ENCODE data around the gene ATG9A. TPM values are rescaled to one million over a fixed set of nuclear protein-coding genes. Genes with fewer than 3 reads are reported as not detected.

ATG9A gene
- total and polyA plus RNA-seq, 9 of the 15 experiments (the other 6 are each of a cell fraction or from before 2014, with no cell fraction given) = 0.25 to 65.6 (median 23.4) TPM

- no peak for TF ChIP-seq HNRNPH1 (optimal IDR thresholded peaks at IDR 0.05; ENCODE audit: low read depth, low read length)
- TF ChIP-seq TFAM (CRISPR knock-in tag; conservative IDR thresholded peaks at IDR 0.05) = no peak
- TF ChIP-seq RBBP5 (IDR thresholded peaks at IDR 0.05; ENCODE audit: borderline replicate concordance, insufficient read depth, low read length, poor library complexity, severe bottlenecking) = peak; percentile 59
- no peak for TF ChIP-seq FOXO4 (CRISPR knock-in tag; IDR thresholded peaks at IDR 0.05)
- no peak for TF ChIP-seq MTA1 (IDR thresholded peaks at IDR 0.05; ENCODE audit: borderline replicate concordance)
- no peak for TF ChIP-seq STAG1 (CRISPR knock-in tag; IDR thresholded peaks at IDR 0.05; ENCODE audit: borderline replicate concordance)
- no peak for TF ChIP-seq ZNF77 (CRISPR knock-in tag; IDR thresholded peaks at IDR 0.05)
- peak; percentile 93 for TF ChIP-seq SMAD4 (CRISPR knock-in tag; conservative IDR thresholded peaks at IDR 0.05)
- peak; percentile 65; the same call in 1 of the 2 replicates for TF ChIP-seq GATAD2B (IDR thresholded peaks at IDR 0.05; ENCODE audit: borderline replicate concordance)
- TF ChIP-seq TAF1 (IDR thresholded peaks at IDR 0.05; ENCODE audit: control insufficient read depth, extremely low read depth, insufficient read depth, low read length, severe bottlenecking) = peak; percentile 88
- TF ChIP-seq PKNOX1 (IDR thresholded peaks at IDR 0.05) = peak; percentile 100
- no peak for TF ChIP-seq BRCA1 (IDR thresholded peaks at IDR 0.05)
- TF ChIP-seq BRCA1 (CRISPR knock-in tag; IDR thresholded peaks at IDR 0.05) = no peak
- peak; percentile 68; the same call in 1 of the 2 replicates for TF ChIP-seq ZKSCAN8 (CRISPR knock-in tag; IDR thresholded peaks at IDR 0.05)
- no peak for TF ChIP-seq ZNF518B (CRISPR knock-in tag; IDR thresholded peaks at IDR 0.05)
- TF ChIP-seq CEBPG (CRISPR knock-in tag; IDR thresholded peaks at IDR 0.05) = peak; percentile 59; the same call in 1 of the 2 replicates
- no peak for TF ChIP-seq CEBPG (tag; conservative IDR thresholded peaks at IDR 0.05 in 1 of 2, IDR thresholded peaks at IDR 0.05 in 1 of 2)
- TF ChIP-seq HMGXB4 (CRISPR knock-in tag; IDR thresholded peaks at IDR 0.05) = no peak
- TF ChIP-seq SMAD2 (IDR thresholded peaks at IDR 0.05; ENCODE audit: low read depth, low read length) = no peak
Measured at GRCh38 chr2:219229305-219230058, at the start of gene ATG9A, which contains the start of gene ANKZF1 (continued).
